ENCODE results near the gene STK32C.

Gene STK32C

GRCh38 chr10:132204078-132204780 is 103.5 kb downstream of the STK32C start:
- Histone ChIP-seq H3K27ac (replicated peaks) (no peak overlapping the region), H3K27me3 (ENCODE audit: insufficient read depth, poor library complexity, severe bottlenecking) (no peaks in the 10 kb centered on the region), H3K4me3 (replicated peaks; ENCODE audit: insufficient read depth, low read length) (no peak overlapping the region)
- DNase-seq (ENCODE audit: low read depth in 1 of 2, low spot score in 1 of 2), result no peak
- TF ChIP-seq SPI1 (IDR thresholded peaks at IDR 0.05; ENCODE audit: borderline replicate concordance, low read depth) (no peak), GABPA (IDR thresholded peaks at IDR 0.05; ENCODE audit: low read depth) (no peak), CTCF (IDR thresholded peaks at IDR 0.05; ENCODE audit: insufficient read depth, low read length) (no peak), REST (IDR thresholded peaks at IDR 0.05; ENCODE audit: insufficient replicate concordance, low read depth) (no peak), POLR2AphosphoS5 (IDR thresholded peaks at IDR 0.05; ENCODE audit: low read depth) (no peak)

DNA sequence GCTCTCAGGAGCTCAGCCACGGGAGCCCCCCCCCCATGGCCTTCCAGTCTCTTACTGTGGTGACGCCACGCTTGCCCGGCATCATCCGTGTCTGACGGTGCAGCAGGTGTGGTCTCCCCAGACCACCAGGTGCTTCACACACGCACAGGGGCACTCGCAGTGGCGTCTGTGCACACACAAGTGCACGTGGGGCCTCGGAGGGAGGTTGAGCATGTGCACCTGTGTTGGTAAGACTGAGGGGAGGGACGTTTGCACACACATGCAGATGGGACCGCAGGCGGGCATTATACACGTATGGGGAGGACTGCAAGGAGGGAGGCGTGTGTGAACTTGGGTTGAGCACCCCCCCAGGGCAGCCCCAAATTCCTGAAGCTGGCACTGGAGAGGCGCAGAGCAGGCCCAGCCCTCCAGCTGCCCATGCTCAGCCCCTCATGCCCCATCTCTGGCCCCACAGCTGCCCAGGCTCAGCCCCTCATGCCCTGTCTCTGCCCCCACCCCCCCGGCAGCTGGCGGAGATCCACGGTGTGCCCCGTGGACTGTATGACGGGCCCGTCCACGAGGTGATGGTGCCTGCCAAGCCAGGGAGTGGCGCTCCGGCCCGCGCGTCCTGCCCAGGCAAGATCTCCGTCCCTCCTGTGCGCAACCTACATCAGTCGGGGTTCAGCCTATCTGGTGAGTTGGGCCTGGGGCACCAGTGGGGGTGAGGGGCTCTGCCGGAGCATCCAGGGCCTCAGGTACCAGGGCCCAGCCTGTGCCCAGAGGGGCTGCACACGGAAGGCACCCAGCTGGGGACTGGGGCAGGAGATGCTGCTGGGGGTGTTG is 104.3 kb downstream of the STK32C start:
- H3K27ac ChIP-seq (replicated peaks), result no peak overlapping the region
- H3K27me3 ChIP-seq (ENCODE audit: insufficient read depth, poor library complexity, severe bottlenecking), result no peaks in the 10 kb centered on the region
- TF ChIP-seq GABPA (IDR thresholded peaks at IDR 0.05; ENCODE audit: low read depth) (no peak), POLR2AphosphoS5 (IDR thresholded peaks at IDR 0.05; ENCODE audit: low read depth) (no peak), REST (IDR thresholded peaks at IDR 0.05; ENCODE audit: insufficient replicate concordance, low read depth) (no peak), SPI1 (IDR thresholded peaks at IDR 0.05; ENCODE audit: borderline replicate concordance, low read depth) (no peak), CTCF (IDR thresholded peaks at IDR 0.05; ENCODE audit: insufficient read depth, low read length) (no peak)
- H3K4me3 ChIP-seq (replicated peaks; ENCODE audit: insufficient read depth, low read length), result no peak overlapping the region
- DNase-seq (ENCODE audit: low read depth in 1 of 2, low spot score in 1 of 2), result no peak

DNA sequence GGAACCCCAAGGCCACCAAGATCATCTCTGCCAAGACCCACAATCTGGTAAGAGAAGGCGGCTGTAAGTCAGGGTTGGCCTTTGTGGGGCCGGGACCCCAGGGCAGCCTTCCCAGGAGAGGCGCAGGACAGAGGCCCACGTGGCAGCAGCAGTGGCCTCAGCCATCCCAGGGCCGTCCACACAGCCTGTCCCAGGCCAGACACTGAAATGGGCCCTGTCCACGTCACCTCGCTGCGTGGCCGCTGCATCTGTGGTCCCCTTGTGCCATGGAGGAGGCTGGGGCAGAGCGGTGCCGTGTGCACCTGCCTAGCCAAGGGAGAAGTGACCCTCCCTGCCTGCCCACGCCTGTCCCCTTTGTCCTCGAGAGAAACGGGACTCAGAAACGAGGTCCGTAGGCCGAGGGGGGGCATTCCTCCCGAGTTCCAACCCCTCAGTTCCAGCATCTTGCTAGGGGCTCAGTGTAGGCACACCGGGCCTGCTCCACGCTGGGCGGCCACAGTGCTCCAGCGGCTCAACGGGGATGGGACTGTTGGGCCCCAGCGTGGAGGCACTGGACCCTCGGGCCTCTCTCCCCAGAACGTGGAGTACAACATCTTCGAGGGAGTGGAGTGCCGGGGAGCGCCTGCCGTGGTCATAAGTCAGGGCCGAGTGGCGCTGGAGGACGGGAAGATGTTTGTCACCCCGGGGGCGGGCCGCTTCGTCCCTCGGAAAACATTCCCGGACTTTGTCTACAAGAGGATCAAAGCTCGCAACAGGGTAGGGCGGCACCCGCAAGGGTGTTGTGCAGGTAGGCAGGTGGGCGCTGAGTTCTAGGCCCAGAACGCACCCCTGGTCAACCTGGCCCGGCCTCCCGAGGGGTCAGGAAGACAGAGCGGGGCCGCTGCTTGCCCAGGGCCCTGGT is 105.4 kb downstream of the STK32C start:
- no peak for TF ChIP-seq REST (IDR thresholded peaks at IDR 0.05; ENCODE audit: insufficient replicate concordance, low read depth)
- no peak for TF ChIP-seq CTCF (IDR thresholded peaks at IDR 0.05; ENCODE audit: insufficient read depth, low read length)
- TF ChIP-seq POLR2AphosphoS5 (IDR thresholded peaks at IDR 0.05; ENCODE audit: low read depth), result no peak
- TF ChIP-seq SPI1 (IDR thresholded peaks at IDR 0.05; ENCODE audit: borderline replicate concordance, low read depth), result no peak
- TF ChIP-seq GABPA (IDR thresholded peaks at IDR 0.05; ENCODE audit: low read depth), result no peak

More for the DNA sequence above, 105.4 kb downstream of the STK32C start:
- no peak overlapping the region for H3K4me3 ChIP-seq (replicated peaks; ENCODE audit: insufficient read depth, low read length)
- no peak for DNase-seq (ENCODE audit: low read depth in 1 of 2, low spot score in 1 of 2)
- no peaks in the 10 kb centered on the region for H3K27me3 ChIP-seq (ENCODE audit: insufficient read depth, poor library complexity, severe bottlenecking)
- no peak overlapping the region for H3K27ac ChIP-seq (replicated peaks)
